Measurements from ENCODE around the gene FGFR3. TPM values are rescaled to one million over a fixed set of nuclear protein-coding genes. Genes with fewer than 3 reads are reported as not detected.

FGFR3 gene
- total and polyA plus RNA-seq, 2 of the 4 experiments (the other 2 are of a cell fraction): 0.18 to 0.67 TPM

DNA sequence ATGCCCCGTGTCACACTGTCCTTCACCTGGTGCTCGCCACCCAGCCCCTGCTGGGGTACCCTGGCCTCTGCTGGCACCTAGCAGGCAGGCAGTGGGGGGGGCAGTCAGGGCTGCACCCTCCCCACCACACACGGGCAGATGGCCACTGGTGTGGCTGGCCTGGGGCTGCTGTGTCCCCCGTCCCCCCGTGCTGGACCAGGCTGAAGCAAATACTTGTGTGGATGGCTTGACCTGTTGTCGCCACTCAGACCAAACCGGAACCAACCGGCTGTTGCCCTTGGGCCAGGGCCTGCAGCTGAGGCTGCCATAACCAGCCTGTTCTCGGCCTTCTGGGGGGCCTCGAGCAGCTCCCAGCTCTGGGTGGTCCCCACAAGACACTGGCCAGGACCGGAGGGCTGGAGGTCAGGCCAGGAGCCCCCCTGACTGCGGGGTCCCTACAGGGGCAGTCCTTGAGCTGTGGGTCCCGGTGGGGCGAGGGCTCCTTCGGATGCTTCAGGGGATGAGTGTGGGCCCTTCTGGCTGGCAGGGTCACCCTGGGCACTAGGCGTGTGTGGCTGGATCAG, 4.3 kb downstream of the FGFR3 start:
- H2BK20ac ChIP-seq (ENCODE audit: low read depth, low read length): no peak overlapping the region
- H3K4me3 ChIP-seq (ENCODE audit: insufficient read depth, low read depth, low read length): no peak overlapping the region
- H3K4me1 ChIP-seq (ENCODE audit: control insufficient read depth, insufficient read depth, low read length): peaks cover 2% of the 10 kb centered on the region; the same call in 1 of the 2 replicates
- dilution Hi-C loops (cut with HindIII; ENCODE audit: low sequenced_read_pairs, unreplicated experiment): no loop called here
- H2AK5ac ChIP-seq (ENCODE audit: low read depth, low read length): no peak overlapping the region
- no peaks in the 10 kb centered on the region for H3K36me3 ChIP-seq (ENCODE audit: control insufficient read depth, insufficient read depth, low read length)
- 89% methylated on average over 5 of the region's 16 CpGs; no CpG with 5 or more reads in 1 of the 2 experiments for WGBS, 2 experiments (ENCODE audit: extremely low coverage in 2 of 2, insufficient read length in 1 of 2)
- no peak overlapping the region for H4K8ac ChIP-seq (ENCODE audit: low read depth in 2 of 2, low read length in 2 of 2)
- no peak overlapping the region for H3K9ac ChIP-seq (ENCODE audit: low read depth, low read length)
- H2BK5ac ChIP-seq (ENCODE audit: low read depth, low read length, poor library complexity, severe bottlenecking): no peak overlapping the region
- no peak overlapping the region for H3K4ac ChIP-seq (ENCODE audit: low read depth, low read length)
- H3K18ac ChIP-seq (ENCODE audit: low read depth, low read length): no peak overlapping the region
- H3K4me2 ChIP-seq (ENCODE audit: low read depth, low read length): no peak overlapping the region
- no peak overlapping the region for H2BK120ac ChIP-seq (ENCODE audit: low read depth, low read length)
- H3K79me1 ChIP-seq (ENCODE audit: low read depth in 1 of 2, low read length in 2 of 2): no peaks in the 10 kb centered on the region
- no peak overlapping the region for H3K27ac ChIP-seq (ENCODE audit: insufficient read depth, low read length)
- intact Hi-C loops (cut with micrococcal nuclease): no loop called here
- peaks cover 6% of the 10 kb centered on the region; the same call in 1 of the 2 replicates for H4K20me1 ChIP-seq (ENCODE audit: insufficient read depth, low read length)
- ChIA-PET POLR2A (ENCODE audit: unreplicated experiment) (no interaction called here), CTCF (no interaction called here)
- in situ Hi-C loops (cut with MboI; ENCODE audit: low sequenced_read_pairs): no loop called here
- BruUV-seq (replicated peaks): no TSS peak
- no peak overlapping the region for H3K14ac ChIP-seq (replicated peaks; ENCODE audit: low read depth, low read length)
- H3K9me1 ChIP-seq (ENCODE audit: insufficient read depth, low read length): no peaks in the 10 kb centered on the region
- ATAC-seq (ENCODE audit: low read depth): no peak
- H4K5ac ChIP-seq (ENCODE audit: low read depth, low read length): no peak overlapping the region
- H3K9me3 ChIP-seq (ENCODE audit: control insufficient read depth, insufficient read depth, low read length): no peaks in the 10 kb centered on the region
- peaks cover 41% of the 10 kb centered on the region for H3K27me3 ChIP-seq (ENCODE audit: control insufficient read depth, insufficient read depth, low read length)
- no peak overlapping the region for H2AK9ac ChIP-seq (replicated peaks; ENCODE audit: low read depth, low read length, poor library complexity)
- no peak overlapping the region for H3K56ac ChIP-seq (ENCODE audit: extremely low read depth, insufficient read depth, low read length)
- no peak overlapping the region for H4K91ac ChIP-seq (ENCODE audit: insufficient read depth, low read depth, low read length)
- TF ChIP-seq, protein P1, sequence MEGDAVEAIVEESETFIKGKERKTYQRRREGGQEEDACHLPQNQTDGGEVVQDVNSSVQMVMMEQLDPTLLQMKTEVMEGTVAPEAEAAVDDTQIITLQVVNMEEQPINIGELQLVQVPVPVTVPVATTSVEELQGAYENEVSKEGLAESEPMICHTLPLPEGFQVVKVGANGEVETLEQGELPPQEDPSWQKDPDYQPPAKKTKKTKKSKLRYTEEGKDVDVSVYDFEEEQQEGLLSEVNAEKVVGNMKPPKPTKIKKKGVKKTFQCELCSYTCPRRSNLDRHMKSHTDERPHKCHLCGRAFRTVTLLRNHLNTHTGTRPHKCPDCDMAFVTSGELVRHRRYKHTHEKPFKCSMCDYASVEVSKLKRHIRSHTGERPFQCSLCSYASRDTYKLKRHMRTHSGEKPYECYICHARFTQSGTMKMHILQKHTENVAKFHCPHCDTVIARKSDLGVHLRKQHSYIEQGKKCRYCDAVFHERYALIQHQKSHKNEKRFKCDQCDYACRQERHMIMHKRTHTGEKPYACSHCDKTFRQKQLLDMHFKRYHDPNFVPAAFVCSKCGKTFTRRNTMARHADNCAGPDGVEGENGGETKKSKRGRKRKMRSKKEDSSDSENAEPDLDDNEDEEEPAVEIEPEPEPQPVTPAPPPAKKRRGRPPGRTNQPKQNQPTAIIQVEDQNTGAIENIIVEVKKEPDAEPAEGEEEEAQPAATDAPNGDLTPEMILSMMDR (conservative IDR thresholded peaks at IDR 0.05; ENCODE audit: low read depth, low read length): no peak
- TF ChIP-seq ELK1 (IDR thresholded peaks at IDR 0.05; ENCODE audit: borderline replicate concordance, low read depth, low read length) (no peak), POLR2A (IDR thresholded peaks at IDR 0.05; ENCODE audit: low read depth, low read length) (no peak), MAFK (IDR thresholded peaks at IDR 0.05; ENCODE audit: low read depth, low read length) (no peak), NFE2L2 (IDR thresholded peaks at IDR 0.05; ENCODE audit: low read depth, low read length) (no peak), CEBPB (IDR thresholded peaks at IDR 0.05; ENCODE audit: low read depth, low read length) (no peak)
- DNase-seq: no peak
- no peak overlapping the region for H2BK15ac ChIP-seq (ENCODE audit: low read depth, low read length)
- H2AFZ ChIP-seq (replicated peaks; ENCODE audit: low read length, poor library complexity): no peak overlapping the region
- no peak overlapping the region for H3K23ac ChIP-seq (ENCODE audit: low read depth, low read length)
